Adrenal gland (tissue), 12 donors: ENCODE data around the gene KRT71. TPM values are rescaled to one million over a fixed set of nuclear protein-coding genes. Genes with fewer than 3 reads are reported as not detected.

Experiments
- DNase-seq, 7 donors: peaks; one replicate each; pipeline ENCODE4 v3.0.0-alpha.2; 2019 to 2020
- H3K27ac ChIP-seq, 5 donors: fragments of 200-600 bp; sonication (generic) in 4 of 5; 1 replicate in 3 of 5; 2 replicates in 2 of 5; pipeline versions ENCODE4 v1.5.1 to v1.8.0; 2016 to 2020; ENCODE audit warnings: mild to moderate bottlenecking in 1 of 5
- H3K27me3 ChIP-seq: fragments of 200-600 bp; 2 replicates; pipeline ENCODE4 v1.8.0; 2021
- H3K36me3 ChIP-seq, 2 donors: fragments of 200-600 bp; replicated peaks in 1 of 2; 1 replicate in 1 of 2; 2 replicates in 1 of 2; pipeline versions ENCODE4 v1.5.1 to v1.8.0; 2018 to 2022
- H3K4me1 ChIP-seq, 2 donors: fragments of 200-600 bp; replicated peaks in 1 of 2; 1 replicate in 1 of 2; 2 replicates in 1 of 2; pipeline versions ENCODE4 v1.5.1 to v1.8.0; 2018 to 2021
- H3K4me3 ChIP-seq, 4 donors: fragments of 200-600 bp; sonication (generic) in 3 of 4; one replicate each; pipeline ENCODE4 v1.5.1; 2016 to 2018
- H3K9me3 ChIP-seq, 3 donors: fragments of 200-600 bp; sonication (generic) in 1 of 3; replicated peaks in 1 of 3; 1 replicate in 2 of 3; 2 replicates in 1 of 3; pipeline versions ENCODE4 v1.5.1 to v1.8.0; 2016 to 2021
- POLR2A ChIP-seq, 2 donors: fragments of 450-650 bp; IDR thresholded peaks; one replicate each; pipeline ENCODE4 v1.6.1; 2017; ENCODE audit warnings: antibody characterized with exemption in 2 of 2, mild to moderate bottlenecking in 2 of 2, moderate library complexity in 1 of 2
- WGBS, 4 donors: extraction: QIAGEN DNeasy Blood & Tissue Kit in 2 of 4; methylation state at CpG; one replicate each; pipeline versions ENCODE4 v1.1.5 to v1.1.7; 2013 to 2017; 5-methylcytosine and 5-hydroxymethylcytosine counted together
- intact Hi-C, 2 donors: fragments of 100-400 bp; cut with DNase I; formaldehyde crosslinking; loops; one replicate each; pipeline versions ENCODE4 v1.14.1 to v1.15.0; 2022 to 2023
- polyA plus RNA-seq, 3 donors: library from polyadenylated mRNA; stranded (reverse); fragments of 200-250 nt in 2 of 3; fragments of 350-450 nt in 1 of 3; fragmentation: Illumina TruSeq in 1 of 3; extraction: RNeasy Lipid Tissue Mini Kit (QIAGEN cat#74804) in 1 of 3; gene quantifications; one replicate each; pipeline ENCODE4 v1.2.3, GENCODE V29; 2013 to 2014
- total RNA-seq, 9 donors: library from RNA; depleted of rRNA in 4 of 9; stranded (reverse); fragments of >200 nt in 4 of 9; fragments of 120-200 nt in 1 of 9; fragmentation: NEBNext Ultra II Directional in 1 of 9; extraction: Animal tissue kit (Norgen Biotek cat#: 25700) in 1 of 9; gene quantifications; one replicate each; pipeline versions ENCODE4 v1.1.0 to v1.2.4, GENCODE V29; 2013 to 2023
- TF ChIP-seq, protein P1 (sequence below), 6 experiments: fragments of 450-650 bp in 4 of 6; fragments of 200-600 bp in 2 of 6; sonication (generic) in 1 of 6; IDR thresholded peaks; 1 replicate in 5 of 6; 2 replicates in 1 of 6; pipeline versions ENCODE4 v1.5.1 to v1.8.0; 2016 to 2021; ENCODE audit warnings: antibody characterized with exemption in 6 of 6, mild to moderate bottlenecking in 2 of 6, moderate library complexity in 1 of 6
- donor health status: healthy with polysubstance abuse.
- donor health status: Bipolar disorder and iron deficiency.
- donor health status: DM: yes; HTN: yes; CAD: no.
- donor health status: DM: no; HTN: no; CAD: no.
- donor health status: DM: no; HTN: no; CAD: no.
- donor health status: DM: yes; HTN: yes; CAD: no.

The KRT71 gene
- total and polyA plus RNA-seq, 12 donors, result not detected

- H3K9me3 ChIP-seq, result no peaks in the 10 kb centered on the region
- DNase-seq, result no peak
- no peaks in the 10 kb centered on the region for H3K4me1 ChIP-seq
- 72 to 81% (median 76%) methylated on average over 3 of the region's 3 CpGs for WGBS, 4 donors
- H3K27me3 ChIP-seq, result no peaks in the 10 kb centered on the region
- no peak overlapping the region for H3K4me3 ChIP-seq
- intact Hi-C loops, result no loop called here
- TF ChIP-seq, protein P1, sequence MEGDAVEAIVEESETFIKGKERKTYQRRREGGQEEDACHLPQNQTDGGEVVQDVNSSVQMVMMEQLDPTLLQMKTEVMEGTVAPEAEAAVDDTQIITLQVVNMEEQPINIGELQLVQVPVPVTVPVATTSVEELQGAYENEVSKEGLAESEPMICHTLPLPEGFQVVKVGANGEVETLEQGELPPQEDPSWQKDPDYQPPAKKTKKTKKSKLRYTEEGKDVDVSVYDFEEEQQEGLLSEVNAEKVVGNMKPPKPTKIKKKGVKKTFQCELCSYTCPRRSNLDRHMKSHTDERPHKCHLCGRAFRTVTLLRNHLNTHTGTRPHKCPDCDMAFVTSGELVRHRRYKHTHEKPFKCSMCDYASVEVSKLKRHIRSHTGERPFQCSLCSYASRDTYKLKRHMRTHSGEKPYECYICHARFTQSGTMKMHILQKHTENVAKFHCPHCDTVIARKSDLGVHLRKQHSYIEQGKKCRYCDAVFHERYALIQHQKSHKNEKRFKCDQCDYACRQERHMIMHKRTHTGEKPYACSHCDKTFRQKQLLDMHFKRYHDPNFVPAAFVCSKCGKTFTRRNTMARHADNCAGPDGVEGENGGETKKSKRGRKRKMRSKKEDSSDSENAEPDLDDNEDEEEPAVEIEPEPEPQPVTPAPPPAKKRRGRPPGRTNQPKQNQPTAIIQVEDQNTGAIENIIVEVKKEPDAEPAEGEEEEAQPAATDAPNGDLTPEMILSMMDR (IDR thresholded peaks at IDR 0.05), result no peak
- TF ChIP-seq POLR2A (IDR thresholded peaks at IDR 0.05), result no peak
- no peaks in the 10 kb centered on the region for H3K36me3 ChIP-seq
- no peak overlapping the region for H3K27ac ChIP-seq
Observed at GRCh38 chr12:52537101-52537500, 15.8 kb downstream of the KRT71 start.

DNA sequence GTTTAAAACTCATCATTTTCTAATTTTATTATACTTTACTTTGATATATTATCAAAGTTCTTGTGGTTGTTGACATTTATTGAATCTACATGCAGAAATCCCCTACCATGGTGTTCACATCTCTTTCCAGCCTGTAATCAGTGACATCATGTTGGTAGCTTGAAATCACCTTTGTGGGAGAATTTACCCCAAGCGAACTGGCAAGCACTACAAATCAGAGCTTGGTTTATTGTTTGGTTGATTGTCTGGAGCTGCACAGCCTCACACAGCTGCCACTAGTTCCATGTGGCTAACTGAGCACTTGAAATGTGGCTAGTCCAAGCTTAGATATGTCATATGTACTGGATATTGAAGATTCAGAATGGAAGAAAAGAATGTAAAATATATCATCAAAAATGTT lies 17.4 kb downstream of the KRT71 start:
- no peak for TF ChIP-seq POLR2A (IDR thresholded peaks at IDR 0.05)
- TF ChIP-seq, protein P1 (IDR thresholded peaks at IDR 0.05), result no peak
- intact Hi-C loops, result no loop called here
- Histone ChIP-seq H3K27ac (no peak overlapping the region), H3K27me3 (no peaks in the 10 kb centered on the region), H3K4me1 (no peaks in the 10 kb centered on the region), H3K36me3 (no peaks in the 10 kb centered on the region), H3K4me3 (no peak overlapping the region), H3K9me3 (no peaks in the 10 kb centered on the region)
- no peak for DNase-seq
- 0 to 54% (median 37%) methylated on average over 1 of the region's 1 CpG for WGBS, 4 donors

GRCh38 chr12:52534482-52534881 lies 18.5 kb downstream of the KRT71 start:
- H3K4me1 ChIP-seq, result no peaks in the 10 kb centered on the region
- no peak for DNase-seq
- no peak for TF ChIP-seq POLR2A (IDR thresholded peaks at IDR 0.05)
- TF ChIP-seq, protein P1 (IDR thresholded peaks at IDR 0.05), result no peak
- intact Hi-C loops, result no loop called here
- H3K27ac ChIP-seq, result no peak overlapping the region
- WGBS, 4 donors, result 83 to 90% (median 87%) methylated on average over 5 of the region's 5 CpGs
- H3K9me3 ChIP-seq, result no peaks in the 10 kb centered on the region
- H3K36me3 ChIP-seq, result no peaks in the 10 kb centered on the region
- no peak overlapping the region for H3K4me3 ChIP-seq
- no peaks in the 10 kb centered on the region for H3K27me3 ChIP-seq

GRCh38 chr12:52533686-52534470 lies 19.1 kb downstream of the KRT71 start:
- Histone ChIP-seq H3K27ac (no peak overlapping the region), H3K9me3 (no peaks in the 10 kb centered on the region), H3K36me3 (no peaks in the 10 kb centered on the region), H3K4me3 (no peak overlapping the region), H3K27me3 (no peaks in the 10 kb centered on the region), H3K4me1 (no peaks in the 10 kb centered on the region)
- DNase-seq, result peak in 1 of 7 donors; percentile 13
- 81 to 89% (median 85%) methylated on average over 5 to 10 of the region's 10 CpGs for WGBS, 4 donors
- intact Hi-C loops, result no loop called here
- TF ChIP-seq POLR2A (IDR thresholded peaks at IDR 0.05), result no peak
- TF ChIP-seq, protein P1 (IDR thresholded peaks at IDR 0.05), result no peak
